GM12875 (cell line): Measurements from ENCODE around the gene WBP11.

Experiments
- H3K4me3 ChIP-seq: one replicate; pipeline ENCODE4 v1.5.1; 2011; ENCODE audit warnings: low read depth, low read length, control low read depth
- CTCF ChIP-seq: IDR thresholded peaks from 2 replicates; pipeline ENCODE4 v1.5.1; 2011; ENCODE audit warnings: low read depth, mild to moderate bottlenecking, control low read depth, inconsistent platforms, low read length, moderate library complexity, borderline replicate concordance; ENCODE audit not compliant: insufficient read depth

The WBP11 gene

DNA sequence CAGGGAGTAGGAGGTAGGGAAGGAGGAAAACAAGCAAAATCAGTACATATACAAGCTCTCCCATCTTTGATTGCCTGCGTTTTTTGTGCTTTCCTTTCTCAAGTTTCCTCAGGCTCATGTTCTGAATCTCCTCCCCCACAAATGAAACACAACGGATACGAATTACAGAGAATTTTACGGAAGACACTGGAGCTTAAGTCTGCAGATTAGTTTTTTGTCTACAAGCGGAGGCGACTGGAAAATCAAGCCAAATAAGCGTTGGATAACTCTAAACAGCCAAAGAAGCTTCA, 612 bp downstream of the WBP11 start:
- H3K4me3 ChIP-seq: peak overlapping the region; percentile 99
- no peak for TF ChIP-seq CTCF

- no peak for TF ChIP-seq CTCF
- H3K4me3 ChIP-seq: peak overlapping the region; percentile 99
Measured at GRCh38 chr12:14802247-14802646, 1.0 kb downstream of the WBP11 start.

GRCh38 chr12:14795028-14795448, 8.2 kb downstream of the WBP11 start:
- no peak for TF ChIP-seq CTCF
- H3K4me3 ChIP-seq: no peak overlapping the region

DNA sequence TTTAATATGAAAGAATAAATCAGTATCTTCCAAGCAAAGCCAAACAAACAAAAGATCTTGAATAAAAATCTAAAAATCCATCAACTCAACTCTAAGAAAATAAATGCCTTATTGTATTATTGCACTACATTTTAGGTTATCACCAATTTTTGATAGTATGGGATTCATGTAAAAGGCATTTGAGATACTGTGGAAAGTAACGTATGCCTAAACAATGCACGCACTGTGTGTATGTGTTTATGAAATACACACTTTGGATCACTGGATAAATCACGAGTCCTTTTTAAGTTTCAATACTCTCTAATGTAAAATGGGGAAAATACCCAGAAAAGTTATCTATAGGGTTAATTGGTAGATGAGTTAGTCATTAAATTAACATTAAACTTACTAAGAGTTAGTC, 17.7 kb downstream of the WBP11 start:
- H3K4me3 ChIP-seq: no peak overlapping the region

DNA sequence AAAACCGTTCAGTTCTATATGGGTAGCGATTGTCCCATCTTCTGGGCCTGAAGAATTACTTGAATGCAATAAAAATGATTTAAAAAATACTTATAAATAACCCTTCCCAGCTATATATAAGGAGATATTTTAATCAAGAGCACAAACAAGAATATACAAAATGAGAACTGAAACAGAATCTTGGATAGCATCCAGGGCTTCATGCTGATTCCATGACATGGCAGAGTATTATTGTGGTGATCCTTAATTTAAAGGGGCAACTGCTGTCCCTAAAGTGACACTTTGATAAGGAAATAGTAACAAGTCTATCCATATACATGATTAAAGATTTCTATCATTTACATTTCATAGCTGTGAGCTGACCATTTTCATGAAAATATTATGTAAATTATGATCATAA, 18.8 kb downstream of the WBP11 start:
- TF ChIP-seq CTCF: no peak
- no peak overlapping the region for H3K4me3 ChIP-seq

More for the DNA sequence above, 17.7 kb downstream of the WBP11 start:
- no peak for TF ChIP-seq CTCF

GRCh38 chr12:14782756-14783155, 20.5 kb downstream of the WBP11 start:
- no peak overlapping the region for H3K4me3 ChIP-seq
- TF ChIP-seq CTCF: no peak

DNA sequence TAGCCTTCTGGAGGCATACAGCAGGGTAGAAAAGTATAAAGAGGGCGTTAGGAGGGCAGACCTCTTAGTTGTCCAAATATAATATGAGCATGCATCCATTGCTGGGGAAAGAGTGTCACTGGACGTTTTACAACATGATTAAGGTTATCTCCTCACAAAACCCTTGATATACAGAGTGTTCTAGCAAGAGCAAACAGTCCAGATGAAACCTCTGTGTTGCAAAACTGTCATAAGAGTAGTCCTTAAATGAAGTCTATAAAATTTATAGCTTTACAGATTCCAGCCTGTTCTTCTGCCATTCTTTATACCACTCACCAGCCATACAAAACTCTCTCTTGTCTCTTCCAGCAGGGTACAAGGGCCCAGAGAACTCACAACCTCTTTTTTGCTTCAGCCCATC, 21.7 kb downstream of the WBP11 start:
- TF ChIP-seq CTCF: no peak
- no peak overlapping the region for H3K4me3 ChIP-seq
